ENCODE results near the gene TTLL6.

Gene TTLL6

GRCh38 chr17:48725004-48725287, 92.1 kb downstream of the TTLL6 start:
- Histone ChIP-seq H3K4me3 (ENCODE audit: low read length, poor library complexity, severe bottlenecking) (no peak overlapping the region), H3K9me3 (ENCODE audit: insufficient read depth, low read depth, low read length) (no peaks in the 10 kb centered on the region), H2AFZ (ENCODE audit: low read length) (no peak overlapping the region), H3K9me2 (replicated peaks; ENCODE audit: low read depth, low read length) (no peaks in the 10 kb centered on the region), H4K20me1 (ENCODE audit: insufficient read depth, low read length, poor library complexity, severe bottlenecking) (no peaks in the 10 kb centered on the region), H3K4me2 (ENCODE audit: low read depth, low read length, poor library complexity, severe bottlenecking) (no peak overlapping the region), H3F3A (ENCODE audit: low read depth) (no peaks in the 10 kb centered on the region), H3K9ac (ENCODE audit: low read depth, low read length, poor library complexity, severe bottlenecking) (no peak overlapping the region), H3K79me2 (ENCODE audit: insufficient read depth, low read length) (no peaks in the 10 kb centered on the region), H3K36me3 (ENCODE audit: insufficient read depth, low read length) (no peaks in the 10 kb centered on the region), H3K4me1 (ENCODE audit: insufficient read depth, low read length, poor library complexity, severe bottlenecking) (no peaks in the 10 kb centered on the region), H3K27me3 (ENCODE audit: insufficient read depth, low read length, poor library complexity, severe bottlenecking) (no peaks in the 10 kb centered on the region)
- TF ChIP-seq CTCF (conservative IDR thresholded peaks at IDR 0.05; ENCODE audit: low read length) (no peak), EZH2phosphoT487 (IDR thresholded peaks at IDR 0.05; ENCODE audit: borderline replicate concordance) (no peak)

- Histone ChIP-seq H3K9me2 (replicated peaks; ENCODE audit: low read depth, low read length) (no peaks in the 10 kb centered on the region), H3F3A (ENCODE audit: low read depth) (no peaks in the 10 kb centered on the region), H3K4me2 (ENCODE audit: low read depth, low read length, poor library complexity, severe bottlenecking) (no peak overlapping the region), H3K4me1 (ENCODE audit: insufficient read depth, low read length, poor library complexity, severe bottlenecking) (no peaks in the 10 kb centered on the region), H3K9me3 (ENCODE audit: insufficient read depth, low read depth, low read length) (no peaks in the 10 kb centered on the region), H3K27me3 (ENCODE audit: insufficient read depth, low read length, poor library complexity, severe bottlenecking) (no peaks in the 10 kb centered on the region), H4K20me1 (ENCODE audit: insufficient read depth, low read length, poor library complexity, severe bottlenecking) (no peaks in the 10 kb centered on the region), H3K9ac (ENCODE audit: low read depth, low read length, poor library complexity, severe bottlenecking) (no peak overlapping the region), H2AFZ (ENCODE audit: low read length) (no peak overlapping the region), H3K79me2 (ENCODE audit: insufficient read depth, low read length) (no peaks in the 10 kb centered on the region), H3K36me3 (ENCODE audit: insufficient read depth, low read length) (no peaks in the 10 kb centered on the region), H3K4me3 (ENCODE audit: low read length, poor library complexity, severe bottlenecking) (no peak overlapping the region)
- TF ChIP-seq CTCF (conservative IDR thresholded peaks at IDR 0.05; ENCODE audit: low read length) (peak; percentile 83), EZH2phosphoT487 (IDR thresholded peaks at IDR 0.05; ENCODE audit: borderline replicate concordance) (no peak)
Measured at GRCh38 chr17:48724251-48725003, 92.6 kb downstream of the TTLL6 start.

- Histone ChIP-seq H3K27me3 (ENCODE audit: insufficient read depth, low read length, poor library complexity, severe bottlenecking) (no peaks in the 10 kb centered on the region), H2AFZ (ENCODE audit: low read length) (no peak overlapping the region), H3K9ac (ENCODE audit: low read depth, low read length, poor library complexity, severe bottlenecking) (no peak overlapping the region), H3K79me2 (ENCODE audit: insufficient read depth, low read length) (no peaks in the 10 kb centered on the region), H3K9me2 (replicated peaks; ENCODE audit: low read depth, low read length) (no peaks in the 10 kb centered on the region), H3K9me3 (ENCODE audit: insufficient read depth, low read depth, low read length) (no peaks in the 10 kb centered on the region), H3K4me1 (ENCODE audit: insufficient read depth, low read length, poor library complexity, severe bottlenecking) (no peaks in the 10 kb centered on the region), H3K4me2 (ENCODE audit: low read depth, low read length, poor library complexity, severe bottlenecking) (no peak overlapping the region), H3K4me3 (ENCODE audit: low read length, poor library complexity, severe bottlenecking) (no peak overlapping the region), H3F3A (ENCODE audit: low read depth) (no peaks in the 10 kb centered on the region), H4K20me1 (ENCODE audit: insufficient read depth, low read length, poor library complexity, severe bottlenecking) (no peaks in the 10 kb centered on the region), H3K36me3 (ENCODE audit: insufficient read depth, low read length) (no peaks in the 10 kb centered on the region)
- TF ChIP-seq CTCF (conservative IDR thresholded peaks at IDR 0.05; ENCODE audit: low read length) = no peak
- TF ChIP-seq EZH2phosphoT487 (IDR thresholded peaks at IDR 0.05; ENCODE audit: borderline replicate concordance) = no peak
Measured at GRCh38 chr17:48723423-48724250, 93.4 kb downstream of the TTLL6 start.

Data from Loucy (cell line).